ENCODE data around the gene NKD2.
"Not testable (repeated sequence)": the region's sequence is repeated elsewhere in the genome, so short reads cannot be mapped to it uniquely, and the experiment has no call there.

The NKD2 gene

DNA sequence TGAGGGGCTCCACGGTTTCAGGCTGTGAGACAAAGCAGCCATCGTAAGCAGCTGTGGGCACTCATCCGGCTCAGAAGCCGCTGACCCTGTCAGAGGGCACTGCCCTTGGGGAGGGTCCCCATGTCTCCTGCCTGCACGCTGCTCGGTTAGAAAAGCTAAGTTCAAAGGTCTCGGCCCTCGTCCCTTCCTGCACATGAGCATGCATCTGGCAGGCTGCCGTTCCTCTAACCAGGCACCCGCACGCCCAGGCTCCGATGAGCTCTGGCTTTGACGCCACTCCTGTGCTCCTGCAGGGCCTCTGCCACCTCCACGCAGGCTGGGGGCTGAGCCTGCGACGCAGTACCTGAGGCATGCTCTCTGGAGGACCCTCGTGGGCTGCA lies 51.3 kb downstream of the NKD2 start:
- DNase-seq = no peak

DNA sequence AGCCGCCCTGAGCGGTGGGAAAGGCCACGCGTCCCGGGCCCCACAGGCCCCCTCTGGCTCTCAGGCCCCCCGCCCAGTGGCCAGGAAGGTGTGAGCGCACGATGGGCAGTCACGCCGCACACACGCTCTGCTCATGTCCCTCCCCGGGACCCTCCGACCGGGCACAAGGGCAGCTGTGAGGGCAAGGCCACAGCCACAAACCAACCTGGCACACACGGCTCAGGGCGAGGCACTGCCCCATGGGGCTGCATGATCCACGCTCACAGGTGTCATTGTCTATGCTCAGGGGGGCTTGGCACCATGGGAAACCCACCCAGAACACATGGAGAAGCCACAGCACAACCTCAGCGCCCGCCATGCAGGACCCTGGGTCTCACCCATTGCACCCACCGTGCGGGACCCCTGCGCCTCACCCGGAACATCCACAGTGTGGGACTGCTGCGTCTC lies 52.0 kb downstream of the NKD2 start:
- no peak for DNase-seq

DNA sequence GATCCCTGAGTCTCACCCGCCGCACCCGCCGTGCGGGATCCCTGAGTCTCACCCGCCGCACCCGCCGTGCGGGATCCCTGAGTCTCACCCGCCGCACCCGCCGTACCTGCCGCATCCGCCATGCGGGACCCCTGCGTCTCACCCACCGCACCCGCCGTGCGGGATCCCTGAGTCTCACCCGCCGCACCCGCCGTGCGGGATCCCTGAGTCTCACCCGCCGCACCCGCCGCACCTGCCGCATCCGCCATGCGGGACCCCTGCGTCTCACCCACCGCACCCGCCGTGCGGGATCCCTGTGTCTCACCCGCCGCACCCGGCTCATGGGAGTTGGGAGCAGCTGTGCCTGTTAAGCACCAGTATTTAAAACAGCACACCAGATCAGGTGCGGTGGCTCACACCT lies 52.7 kb downstream of the NKD2 start:
- not testable (repeated sequence) for DNase-seq

DNA sequence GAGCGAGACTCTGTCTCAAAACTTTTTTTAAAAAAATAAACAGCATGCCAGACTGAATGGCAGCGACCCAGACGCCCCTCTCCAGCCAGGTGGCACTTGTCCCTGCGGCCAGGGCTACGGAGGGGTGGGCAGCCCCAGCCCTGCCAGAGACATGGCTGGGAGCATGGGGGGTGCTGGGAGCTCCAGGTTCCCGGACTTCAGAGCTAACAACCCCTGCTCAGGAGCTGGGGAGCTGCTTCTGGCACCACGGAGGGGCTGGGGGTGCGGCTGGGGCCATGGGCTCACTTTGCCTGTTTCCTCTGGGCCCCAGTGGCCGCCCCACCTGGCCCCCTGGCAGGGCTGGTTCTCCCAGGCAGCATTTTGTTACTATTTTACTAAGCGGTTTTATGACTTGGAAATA lies 53.3 kb downstream of the NKD2 start:
- no peak for DNase-seq

DNA sequence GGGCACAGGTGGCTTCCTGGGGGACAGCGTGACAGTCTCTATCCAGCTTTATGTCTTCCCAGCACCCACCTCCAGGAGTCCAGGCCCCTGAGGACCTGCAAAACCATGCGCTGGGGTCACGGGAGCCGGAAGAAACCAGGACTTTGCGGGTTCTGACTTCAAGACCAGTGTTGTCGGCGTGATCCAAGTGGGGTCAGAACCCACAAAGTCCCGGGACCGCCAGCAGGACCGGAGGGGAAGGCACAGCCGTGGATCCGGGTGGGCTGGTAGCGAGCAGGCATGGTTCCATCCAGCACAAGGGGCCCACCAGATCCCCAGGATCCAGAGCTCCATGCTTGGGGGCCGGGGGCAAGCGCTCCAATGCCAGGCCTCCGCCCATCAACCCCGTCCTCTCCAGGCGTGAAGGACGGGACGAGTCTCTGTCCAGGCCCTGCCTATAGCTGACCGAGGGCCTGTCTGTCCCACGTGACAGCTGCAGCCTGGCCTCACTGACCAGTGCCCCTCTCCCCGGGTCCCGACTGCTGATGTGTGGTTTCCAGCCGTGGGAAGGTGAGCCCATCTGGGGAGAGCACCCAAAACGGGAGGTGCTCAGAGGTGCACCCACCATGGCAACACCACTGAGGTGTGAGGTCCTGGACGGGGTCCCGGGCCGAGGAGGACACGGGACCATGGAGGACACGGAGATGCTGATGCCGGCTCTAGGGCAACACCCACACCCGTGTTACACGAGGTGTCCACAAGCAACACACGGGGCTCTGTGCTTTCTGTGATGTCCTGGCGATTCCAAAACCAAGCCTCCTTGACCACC lies 54.4 kb downstream of the NKD2 start:
- DNase-seq = no peak

DNA sequence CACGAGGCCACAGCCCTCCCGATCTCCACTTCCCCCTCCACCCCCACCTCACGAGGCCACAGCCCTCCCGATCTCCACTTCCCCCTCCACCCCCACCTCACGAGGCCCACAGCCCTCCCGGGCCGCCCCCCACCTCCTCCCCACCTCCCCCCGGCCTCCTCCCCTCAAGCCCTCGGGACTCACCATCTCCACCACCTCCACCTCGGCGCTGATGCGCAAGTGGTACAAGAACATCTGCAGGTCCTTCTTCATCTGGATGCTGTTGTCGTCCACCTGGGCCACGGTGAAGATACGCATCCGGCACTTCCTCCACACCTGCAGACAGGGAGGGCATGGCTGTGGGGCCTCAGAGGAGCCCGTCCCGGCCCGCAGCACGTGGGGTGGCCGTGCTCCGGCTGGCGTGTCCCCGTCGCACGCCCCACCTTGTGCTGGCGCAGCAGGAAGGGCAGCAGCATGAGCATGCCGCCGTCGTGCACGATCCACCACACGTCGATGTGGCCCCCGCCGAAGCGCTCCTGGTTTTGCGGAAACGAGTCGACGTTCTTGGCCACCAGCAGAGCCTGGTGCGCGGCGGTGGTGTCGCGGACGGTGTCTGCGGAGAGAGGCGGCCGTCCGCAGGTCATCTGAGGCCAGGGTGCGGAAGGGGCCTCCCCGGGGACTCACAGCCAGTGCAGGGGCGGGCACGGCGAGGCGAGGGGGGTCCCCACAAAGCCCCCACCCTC lies 55.2 kb downstream of the NKD2 start:
- no peak for DNase-seq

DNA sequence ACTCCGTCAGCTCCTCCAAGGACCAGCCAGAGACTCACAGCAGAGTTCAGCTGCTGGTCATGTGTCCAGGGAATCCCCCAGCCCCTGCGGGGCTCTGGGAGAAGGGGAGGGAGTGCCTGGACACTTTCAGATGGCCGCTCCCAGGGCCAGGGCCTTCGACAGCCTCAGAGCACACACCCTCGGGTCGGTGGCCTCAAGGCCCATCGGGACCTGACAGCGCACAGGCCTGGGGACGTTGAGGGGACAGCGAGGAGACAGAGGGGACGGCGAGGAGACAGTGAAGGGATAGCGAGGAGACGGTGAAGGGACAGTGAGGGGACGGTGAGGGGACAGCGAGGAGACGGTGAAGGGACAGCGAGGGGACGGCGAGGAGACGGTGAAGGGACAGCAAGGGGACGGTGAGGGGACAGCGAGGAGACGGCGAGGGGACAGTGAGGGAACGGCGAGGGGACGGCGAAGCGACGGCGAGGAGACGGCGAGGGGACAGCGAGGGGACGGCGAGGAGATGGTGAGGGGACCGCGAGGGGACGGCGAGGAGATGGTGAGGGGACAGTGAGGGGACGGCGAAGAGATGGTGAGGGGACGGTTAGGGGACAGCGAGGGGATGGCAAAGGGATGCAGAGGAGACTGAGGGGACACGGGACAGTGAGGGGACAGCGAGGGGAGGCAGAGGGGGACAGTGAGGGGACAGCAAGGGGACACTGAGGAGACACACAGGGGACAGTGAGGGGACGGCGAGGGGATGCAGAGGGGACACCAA lies 56.0 kb downstream of the NKD2 start:
- no peak for DNase-seq

DNA sequence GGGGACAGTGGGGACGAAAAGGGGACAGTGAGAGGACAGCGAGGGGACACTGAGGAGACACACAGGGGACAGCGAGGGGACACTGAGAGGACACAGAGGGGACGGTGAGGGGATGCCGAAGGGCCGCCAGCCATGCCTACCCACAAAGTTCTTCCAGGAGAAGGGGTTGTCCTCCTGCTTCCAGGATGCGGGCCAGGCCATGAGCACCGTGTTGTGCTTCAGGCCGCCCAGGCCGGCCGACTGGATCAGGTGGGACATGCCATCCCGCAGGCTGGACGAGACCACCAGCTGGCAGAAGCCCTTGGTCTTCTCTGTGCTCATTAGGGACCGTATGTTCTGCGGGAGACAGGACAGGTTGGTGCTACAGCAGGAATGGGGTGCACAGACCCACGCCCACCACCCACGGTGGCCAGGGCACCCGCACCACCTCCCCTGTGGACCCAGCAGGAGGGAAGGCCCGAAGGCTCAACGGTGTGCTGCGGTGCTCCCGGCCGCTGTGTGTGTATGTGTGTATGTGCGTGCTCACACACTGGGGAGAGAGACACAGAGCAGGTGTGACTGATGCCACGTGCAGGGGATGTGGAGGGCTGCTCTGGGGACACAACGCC lies 56.6 kb downstream of the NKD2 start:
- DNase-seq = no peak

DNA sequence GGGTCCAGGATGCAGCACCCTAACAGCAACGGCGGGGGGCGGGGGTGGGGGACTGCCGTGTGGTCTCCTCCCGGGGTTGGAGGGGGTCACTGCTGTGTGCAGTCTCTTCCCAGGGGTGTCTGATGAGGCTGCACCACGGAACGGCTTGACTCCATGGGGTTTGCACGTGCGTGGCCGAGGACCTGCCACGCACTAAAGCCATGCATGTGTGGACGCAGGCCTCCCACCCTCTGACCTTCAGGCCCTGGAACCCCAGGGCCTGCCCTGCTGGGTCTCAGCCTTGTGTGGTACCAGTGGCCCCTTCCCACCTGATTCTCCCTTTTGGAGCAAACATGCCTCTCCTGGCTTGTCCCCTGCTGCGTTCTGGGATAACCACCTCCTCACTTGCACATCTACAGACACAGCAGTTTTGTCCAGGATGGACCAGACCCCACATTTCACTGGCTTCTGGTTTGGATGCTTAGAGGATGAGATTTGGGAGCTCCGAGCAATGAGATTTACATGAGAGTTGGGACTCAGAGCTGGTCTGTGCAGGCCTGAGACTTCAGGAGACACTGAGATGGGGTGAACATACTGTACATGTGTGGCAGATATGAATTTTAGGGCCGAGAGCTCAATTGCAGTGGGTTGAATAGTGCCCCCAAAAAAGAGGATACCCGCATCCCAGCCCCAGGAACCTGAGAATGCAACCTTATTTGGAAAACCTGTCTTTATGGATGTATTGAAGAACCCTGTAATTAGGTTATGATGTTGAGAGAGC lies 57.5 kb downstream of the NKD2 start:
- DNase-seq = no peak

DNA sequence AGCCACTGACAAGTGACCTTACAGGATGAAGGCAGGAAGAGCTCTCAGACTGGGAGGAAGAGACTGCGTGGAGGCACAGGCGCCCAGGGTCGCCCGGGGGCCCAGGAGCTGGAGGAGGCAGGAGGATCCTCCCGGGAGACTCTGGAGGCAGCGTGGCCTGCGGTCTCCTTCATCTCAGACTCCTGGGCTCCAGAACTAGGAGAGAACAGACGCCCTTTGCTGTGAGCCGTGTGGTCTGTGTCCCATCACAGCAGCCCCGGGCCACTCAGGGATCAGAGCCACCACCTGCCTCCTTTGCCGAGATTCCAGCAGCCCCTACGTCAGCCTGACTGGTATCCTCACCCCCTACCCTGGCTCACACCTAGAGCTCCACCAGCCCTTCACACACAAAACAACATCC lies 58.1 kb downstream of the NKD2 start:
- DNase-seq = no peak

DNA sequence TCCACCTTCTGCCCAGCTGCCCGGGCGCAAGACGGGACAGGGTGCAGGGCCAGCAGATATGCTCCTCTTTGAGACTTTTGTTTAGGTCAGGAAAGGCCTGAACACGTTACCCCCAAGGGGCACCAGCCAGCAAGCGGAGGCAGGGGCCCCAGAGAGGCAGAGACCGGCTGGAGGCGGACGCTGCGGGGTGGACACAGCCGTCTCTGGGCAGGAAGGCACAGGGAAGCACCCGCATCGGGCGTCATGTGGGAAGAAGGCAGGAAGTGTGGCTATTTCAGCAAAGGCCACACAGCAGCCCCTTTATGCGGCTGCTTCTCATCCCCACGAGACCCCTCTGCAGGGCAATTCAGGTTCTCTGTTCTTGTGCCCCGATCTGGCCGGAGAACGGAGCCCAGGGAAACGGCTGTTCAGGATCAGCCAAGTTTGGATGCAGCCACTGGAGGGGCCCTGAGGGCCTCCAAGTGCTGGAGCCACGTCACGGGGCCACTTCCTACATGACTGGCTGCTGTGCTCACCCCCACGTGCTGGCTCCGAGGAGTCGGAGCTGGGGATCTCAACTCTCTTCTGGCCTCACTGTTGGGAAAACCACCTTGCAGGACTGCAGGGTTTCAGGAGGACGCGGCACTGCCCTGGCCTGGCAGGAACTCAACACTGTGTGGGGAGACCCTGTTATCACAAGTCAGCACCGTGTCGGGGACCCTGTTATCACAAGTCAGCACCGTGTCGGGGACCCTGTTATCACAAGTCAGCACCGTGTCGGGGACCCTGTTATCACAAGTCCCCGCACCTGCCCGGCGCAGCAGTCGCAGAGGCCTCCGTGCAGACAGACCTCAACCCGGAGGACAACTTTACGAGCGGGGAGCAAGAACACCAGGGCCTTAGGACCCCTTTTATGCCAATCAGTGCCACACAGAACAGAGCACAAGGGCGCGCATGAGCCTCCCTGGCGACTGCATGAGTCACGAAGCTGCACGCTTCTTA lies 58.8 kb downstream of the NKD2 start:
- DNase-seq = no peak

DNA sequence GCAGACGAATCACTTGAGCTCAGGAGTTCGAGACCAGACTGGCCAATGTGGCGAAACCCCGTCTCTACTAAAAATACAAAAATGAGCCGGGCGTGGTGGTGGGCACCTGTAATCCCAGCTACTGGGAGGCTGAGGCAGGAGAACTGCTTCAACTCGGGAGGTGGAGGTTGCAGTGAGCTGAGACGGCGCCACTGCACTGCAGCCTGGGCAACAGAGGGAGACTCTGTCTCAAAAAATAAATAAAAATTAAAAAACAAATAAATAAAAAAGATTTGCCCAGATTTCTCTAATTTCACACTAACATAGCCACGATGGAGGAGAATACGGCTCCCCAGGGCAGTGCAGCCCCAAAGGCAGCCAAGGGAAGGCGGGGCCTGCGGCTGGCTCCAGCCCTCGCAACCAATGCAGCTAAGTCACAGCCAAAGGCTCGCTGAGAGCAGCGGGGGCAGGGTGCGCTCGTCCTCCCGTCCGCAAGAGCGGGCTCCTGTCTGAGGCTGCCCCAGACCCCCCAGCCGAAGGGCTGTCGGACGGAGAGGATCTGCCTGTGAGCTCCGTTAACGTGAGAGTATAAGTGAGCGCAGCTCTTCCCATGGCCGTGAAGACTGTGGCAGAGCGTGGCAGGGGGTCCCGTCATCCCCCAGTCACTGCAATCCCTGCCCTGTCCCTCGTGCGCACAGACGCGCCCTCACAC lies 59.7 kb downstream of the NKD2 start:
- no peak for DNase-seq

DNA sequence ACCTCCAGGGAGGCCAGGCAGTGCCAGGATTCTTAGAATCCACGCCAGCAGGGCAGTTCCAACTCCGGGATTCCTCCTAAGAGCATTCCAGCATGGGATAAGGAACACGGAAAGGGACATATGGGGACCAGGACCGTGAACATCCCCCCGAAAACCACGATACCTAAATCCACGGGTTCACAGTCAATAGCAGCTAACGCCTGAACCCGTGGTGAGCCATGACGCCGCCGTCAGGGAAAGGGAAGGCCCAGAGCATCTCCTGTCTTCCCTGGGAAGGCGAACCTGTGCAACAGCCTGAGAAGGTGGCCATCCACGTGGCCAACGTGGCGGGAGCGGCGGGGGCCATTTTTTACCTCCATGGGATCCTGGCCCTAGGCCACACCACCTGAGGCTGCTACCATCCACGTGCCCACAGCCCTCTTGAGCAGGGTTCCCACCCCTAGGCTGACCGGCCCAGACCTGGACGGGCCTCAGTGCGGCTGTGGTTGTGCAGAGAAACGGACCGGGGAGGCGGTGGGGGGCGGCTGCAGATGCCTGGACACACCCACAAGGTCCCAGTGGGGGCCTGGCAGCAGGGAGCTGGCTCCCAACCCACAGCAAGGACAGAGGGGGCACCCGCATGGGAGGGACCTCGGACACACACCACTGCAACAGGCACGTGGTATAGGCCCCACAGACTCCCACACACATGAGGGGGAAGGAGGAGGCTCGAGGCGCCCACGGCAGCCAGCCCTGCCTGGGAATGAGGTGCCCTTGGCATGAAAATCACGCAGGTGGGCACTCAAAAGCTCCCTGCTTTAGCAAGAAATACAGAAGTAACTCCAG lies 60.5 kb downstream of the NKD2 start:
- DNase-seq = no peak

DNA sequence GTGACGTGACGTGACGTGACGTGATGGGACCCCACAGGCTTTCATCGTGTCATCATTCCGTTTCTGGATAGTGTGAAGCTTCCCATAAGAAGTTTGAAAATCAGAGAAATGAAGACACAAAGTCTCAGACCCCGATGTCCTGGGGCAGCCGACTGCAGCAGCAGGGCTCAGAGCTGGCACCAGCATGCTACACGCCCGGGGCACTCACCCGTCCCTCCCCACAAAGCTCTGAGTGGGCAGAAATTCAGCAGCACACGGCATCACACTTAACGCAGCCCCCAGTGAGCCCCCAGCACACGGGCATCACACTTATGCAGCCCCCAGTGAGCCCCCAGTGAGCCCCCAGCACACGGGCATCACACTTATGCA lies 61.1 kb downstream of the NKD2 start:
- no peak for DNase-seq

DNA sequence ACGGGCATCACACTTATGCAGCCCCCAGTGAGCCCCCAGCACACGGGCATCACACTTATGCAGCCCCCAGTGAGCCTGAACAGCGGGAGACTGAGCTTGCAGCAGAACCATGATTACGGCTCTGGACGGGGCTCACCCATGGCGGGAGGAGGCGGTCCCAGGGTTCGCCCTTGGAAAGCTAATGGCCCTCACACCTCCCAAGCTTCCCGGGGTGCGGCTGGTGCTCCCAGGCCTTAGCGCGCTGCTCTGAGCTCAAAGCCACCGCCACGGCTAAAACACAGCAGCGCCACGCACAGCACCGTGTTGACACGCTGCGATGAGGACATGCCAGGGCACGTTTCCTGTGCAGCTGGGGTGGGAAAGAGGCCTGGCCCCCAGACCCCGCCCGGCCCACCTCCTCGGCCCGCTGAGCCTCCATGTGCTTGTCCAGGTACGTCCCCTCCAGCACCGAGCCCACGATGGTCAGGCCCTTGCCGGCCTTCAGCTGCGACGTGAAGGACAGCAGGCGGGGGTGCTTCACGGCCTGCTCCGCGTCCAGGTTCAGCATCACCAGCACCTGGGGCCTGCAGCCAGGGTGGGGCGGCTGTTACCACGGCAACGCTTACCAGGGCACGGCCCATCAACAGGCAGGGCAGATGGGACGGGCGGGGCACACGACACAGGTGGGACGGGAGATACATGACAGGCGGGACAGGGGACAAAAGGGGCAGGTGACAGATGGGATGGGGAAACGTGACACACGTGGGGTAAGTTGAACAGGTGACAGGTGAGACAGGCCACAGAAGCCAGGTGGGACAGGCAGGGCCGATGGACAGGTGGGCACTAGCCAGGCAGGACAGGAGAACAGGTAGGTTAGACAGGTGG lies 64.9 kb downstream of the NKD2 start:
- DNase-seq = no peak

DNA sequence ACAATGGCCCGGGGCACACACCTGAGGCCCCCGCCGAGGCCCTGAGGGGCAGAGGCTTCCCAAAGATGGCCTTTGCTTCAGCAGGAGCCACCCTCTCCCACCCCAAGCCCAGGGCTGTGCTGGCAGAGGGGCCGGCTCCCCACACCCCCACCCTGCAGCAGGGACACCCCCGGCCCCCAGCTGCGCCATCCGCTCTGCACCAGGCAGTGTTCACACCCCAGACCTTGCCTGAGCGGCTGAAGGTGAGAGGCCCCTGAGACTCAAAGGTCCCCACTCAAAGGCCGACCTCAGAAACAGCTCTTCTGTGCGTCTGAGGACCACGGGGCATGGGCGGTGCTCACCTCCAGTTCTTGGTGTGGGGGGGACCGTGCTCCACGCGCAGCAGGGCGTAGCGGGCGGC lies 65.6 kb downstream of the NKD2 start:
- DNase-seq = no peak

DNA sequence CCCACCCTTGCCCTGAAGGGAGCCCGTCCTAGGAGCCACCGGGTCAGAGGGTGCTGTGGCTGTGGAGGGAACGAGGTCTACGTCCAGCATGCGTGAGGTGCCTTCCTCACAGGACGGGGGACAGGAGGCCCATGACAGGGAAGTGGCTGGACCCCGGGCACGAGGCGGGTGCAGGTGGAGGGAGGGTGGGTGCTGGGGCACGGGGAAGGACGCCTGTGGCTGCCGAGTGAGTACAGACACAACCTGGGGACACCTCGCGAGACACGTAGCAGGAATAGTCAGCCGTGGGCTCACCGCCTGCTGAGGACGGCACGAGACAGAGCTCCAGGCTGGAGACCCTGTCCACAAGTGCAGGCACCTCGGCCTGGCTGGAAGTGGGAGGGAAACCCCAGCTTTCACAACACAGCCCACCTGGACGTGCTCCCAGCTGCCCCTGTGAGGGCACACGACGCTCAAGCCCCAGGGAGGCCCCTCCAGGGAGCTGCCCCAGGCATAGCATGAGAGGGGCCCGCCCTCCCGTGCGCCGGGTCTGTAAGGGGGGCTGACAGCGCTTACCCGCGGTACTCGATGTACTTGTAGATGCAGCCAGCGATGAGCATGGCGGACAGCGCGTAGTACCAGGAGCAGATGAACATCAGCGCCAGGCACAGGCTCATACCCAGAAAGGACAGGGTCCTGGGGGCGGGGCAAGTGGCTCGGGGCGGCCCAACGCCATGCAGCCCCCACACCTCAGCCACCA lies 66.4 kb downstream of the NKD2 start:
- DNase-seq = no peak

DNA sequence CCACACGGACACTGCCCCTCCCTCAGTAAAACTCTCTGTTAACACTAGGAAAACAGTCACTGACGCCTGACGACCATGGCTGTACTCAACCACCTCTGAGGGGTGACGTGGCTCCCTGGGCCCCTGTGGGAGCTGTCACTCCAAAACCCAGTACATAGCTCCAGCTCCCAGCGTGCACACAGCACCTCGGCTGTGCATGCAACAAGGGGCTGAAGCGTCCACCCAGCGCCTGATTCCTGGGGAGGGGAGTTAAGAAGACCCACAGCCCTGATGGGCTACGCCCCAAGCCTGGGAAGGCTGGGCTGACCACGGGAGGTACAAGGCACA lies 66.9 kb downstream of the NKD2 start:
- DNase-seq = no peak
